ENCODE measurements around the gene AP2A2.

GRCh38 chr11:907668-908067 is 18.0 kb upstream of the AP2A2 start:
- TF ChIP-seq, protein P1, sequence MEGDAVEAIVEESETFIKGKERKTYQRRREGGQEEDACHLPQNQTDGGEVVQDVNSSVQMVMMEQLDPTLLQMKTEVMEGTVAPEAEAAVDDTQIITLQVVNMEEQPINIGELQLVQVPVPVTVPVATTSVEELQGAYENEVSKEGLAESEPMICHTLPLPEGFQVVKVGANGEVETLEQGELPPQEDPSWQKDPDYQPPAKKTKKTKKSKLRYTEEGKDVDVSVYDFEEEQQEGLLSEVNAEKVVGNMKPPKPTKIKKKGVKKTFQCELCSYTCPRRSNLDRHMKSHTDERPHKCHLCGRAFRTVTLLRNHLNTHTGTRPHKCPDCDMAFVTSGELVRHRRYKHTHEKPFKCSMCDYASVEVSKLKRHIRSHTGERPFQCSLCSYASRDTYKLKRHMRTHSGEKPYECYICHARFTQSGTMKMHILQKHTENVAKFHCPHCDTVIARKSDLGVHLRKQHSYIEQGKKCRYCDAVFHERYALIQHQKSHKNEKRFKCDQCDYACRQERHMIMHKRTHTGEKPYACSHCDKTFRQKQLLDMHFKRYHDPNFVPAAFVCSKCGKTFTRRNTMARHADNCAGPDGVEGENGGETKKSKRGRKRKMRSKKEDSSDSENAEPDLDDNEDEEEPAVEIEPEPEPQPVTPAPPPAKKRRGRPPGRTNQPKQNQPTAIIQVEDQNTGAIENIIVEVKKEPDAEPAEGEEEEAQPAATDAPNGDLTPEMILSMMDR (conservative IDR thresholded peaks at IDR 0.05; ENCODE audit: low read depth, low read length), result no peak
- TF ChIP-seq EZH2 (IDR thresholded peaks at IDR 0.05; ENCODE audit: borderline replicate concordance, low read depth, low read length, poor library complexity, severe bottlenecking), result no peak
